HEK293 (cell line): ENCODE measurements around the gene GNB5.
A peak's percentile ranks its signal among the peaks of the same experiment; 100 is the strongest.

Experiments used
- CTCF ChIA-PET: fragments of 350-600 bp; formaldehyde crosslinking; extraction: SDS; loops from one replicate; lab custom pipeline; 2021; ENCODE audit warnings: antibody characterized with exemption; lab: Yijun Ruan, JAX
- POLR2A ChIA-PET: fragments of 300-600 bp; formaldehyde crosslinking; extraction: SDS; loops from one replicate; lab custom pipeline; 2020; ENCODE audit warnings: antibody characterized with exemption, inconsistent platforms; lab: Yijun Ruan, JAX
- H3K27ac ChIP-seq: fragments of 200-500 bp; sonication (Bioruptor generic); 2 replicates; pipeline ENCODE4 v1.5.1; 2014; ENCODE audit warnings: low read depth, low read length, control low read depth, inconsistent platforms; ENCODE audit errors: extremely low read depth
- H3K36me3 ChIP-seq, 2 experiments: fragments of 200-500 bp in 1 of 2; sonication (Bioruptor generic) in 1 of 2; 1 replicate in 1 of 2; 2 replicates in 1 of 2; pipeline ENCODE4 v1.5.1; 2014 to 2017; ENCODE audit warnings: inconsistent platforms in 2 of 2, low read length in 2 of 2; ENCODE audit not compliant: control insufficient read depth in 2 of 2, insufficient read depth in 1 of 2
- H3K4me1 ChIP-seq: fragments of 200-500 bp; sonication (Bioruptor generic); 2 replicates; pipeline ENCODE4 v1.5.1; 2014; ENCODE audit warnings: mild to moderate bottlenecking, low read length, inconsistent platforms; ENCODE audit not compliant: control insufficient read depth, insufficient read depth
- H3K4me3 ChIP-seq: 2 replicates; pipeline ENCODE4 v1.5.1; 2011; ENCODE audit warnings: low read depth, mild to moderate bottlenecking, control low read depth, low read length, moderate library complexity
- H3K9me3 ChIP-seq: fragments of 200-500 bp; sonication (Bioruptor generic); 2 replicates; pipeline ENCODE4 v1.5.1; 2014; ENCODE audit warnings: low read depth, low read length, inconsistent platforms; ENCODE audit not compliant: control insufficient read depth, insufficient read depth
- BCL11B ChIP-seq: fragments of 450-650 bp; formaldehyde crosslinking; IDR thresholded peaks from 2 replicates; pipeline ENCODE4 v1.5.1; 2016; ENCODE audit warnings: low read depth, missing biosample characterization, missing genetic modification characterization
- BCL6B ChIP-seq: fragments of 450-650 bp; formaldehyde crosslinking; IDR thresholded peaks from 2 replicates; pipeline ENCODE4 v1.5.1; 2017; ENCODE audit warnings: missing biosample characterization, missing genetic modification characterization
- FEZF1 ChIP-seq: fragments of 450-650 bp; formaldehyde crosslinking; IDR thresholded peaks from 2 replicates; pipeline ENCODE4 v1.5.1; 2016; ENCODE audit warnings: missing biosample characterization, missing genetic modification characterization
- GFI1B ChIP-seq: fragments of 450-650 bp; formaldehyde crosslinking; IDR thresholded peaks from 2 replicates; pipeline ENCODE4 v1.5.1; 2016; ENCODE audit warnings: missing biosample characterization, missing genetic modification characterization
- HIC1 ChIP-seq: fragments of 450-650 bp; formaldehyde crosslinking; IDR thresholded peaks from 2 replicates; pipeline ENCODE4 v1.5.1; 2016; ENCODE audit warnings: missing biosample characterization, missing genetic modification characterization
- PRDM6 ChIP-seq: fragments of 450-650 bp; formaldehyde crosslinking; IDR thresholded peaks from 2 replicates; pipeline ENCODE4 v1.5.1; 2017; ENCODE audit warnings: missing biosample characterization, missing genetic modification characterization
- ZBTB10 ChIP-seq: fragments of 450-650 bp; formaldehyde crosslinking; IDR thresholded peaks from 2 replicates; pipeline ENCODE4 v1.5.1; 2016; ENCODE audit warnings: missing biosample characterization, missing genetic modification characterization
- ZIC2 ChIP-seq: fragments of 450-650 bp; formaldehyde crosslinking; IDR thresholded peaks from 2 replicates; pipeline ENCODE4 v1.5.1; 2016; ENCODE audit warnings: missing biosample characterization, missing genetic modification characterization
- ZNF121 ChIP-seq: fragments of 450-650 bp; formaldehyde crosslinking; IDR thresholded peaks from 2 replicates; pipeline ENCODE4 v1.5.1; 2016; ENCODE audit warnings: missing biosample characterization, missing genetic modification characterization
- ZNF184 ChIP-seq: fragments of 450-650 bp; IDR thresholded peaks from 2 replicates; pipeline ENCODE4 v1.5.1; 2018; ENCODE audit warnings: missing biosample characterization, mild to moderate bottlenecking, missing genetic modification characterization
- ZNF280C ChIP-seq: fragments of 450-650 bp; formaldehyde crosslinking; IDR thresholded peaks from 2 replicates; pipeline ENCODE4 v1.5.1; 2016; ENCODE audit warnings: missing biosample characterization, missing genetic modification characterization
- ZNF280D ChIP-seq: fragments of 450-650 bp; formaldehyde crosslinking; IDR thresholded peaks from 2 replicates; pipeline ENCODE4 v1.5.1; 2016; ENCODE audit warnings: missing biosample characterization, missing genetic modification characterization
- ZNF580 ChIP-seq: fragments of 450-650 bp; formaldehyde crosslinking; IDR thresholded peaks from 2 replicates; pipeline ENCODE4 v1.5.1; 2016; ENCODE audit warnings: missing biosample characterization, missing genetic modification characterization
- ZNF654 ChIP-seq: fragments of 450-650 bp; formaldehyde crosslinking; IDR thresholded peaks from 2 replicates; pipeline ENCODE4 v1.5.1; 2016; ENCODE audit warnings: low read depth, missing biosample characterization, missing genetic modification characterization
- ZNF777 ChIP-seq: fragments of 450-650 bp; formaldehyde crosslinking; IDR thresholded peaks from 2 replicates; pipeline ENCODE4 v1.5.1; 2017; ENCODE audit warnings: missing biosample characterization, missing genetic modification characterization, borderline replicate concordance
- ZNF843 ChIP-seq: fragments of 450-650 bp; formaldehyde crosslinking; IDR thresholded peaks from 2 replicates; pipeline ENCODE4 v1.5.1; 2016; ENCODE audit warnings: missing biosample characterization, missing genetic modification characterization

The GNB5 gene

GRCh38 chr15:52067545-52067926 is 123.7 kb downstream of the GNB5 start:
- Histone ChIP-seq H3K4me1 (peaks cover 3% of the 10 kb centered on the region; the same call in 1 of the 2 replicates), H3K27ac (no peak overlapping the region), H3K36me3 (peaks cover 0 to 12% of the 10 kb centered on the region in 2 experiments; a peak in 2 of 3 replicates), H3K9me3 (no peaks in the 10 kb centered on the region), H3K4me3 (no peak overlapping the region)
- TF ChIP-seq ZNF121 (tag by site-specific recombination) = peak; percentile 64; the same call in 1 of the 2 replicates
- TF ChIP-seq ZNF580 (tag by site-specific recombination) = 0 out of 2 replicates have a peak, but pooled peaks have one; percentile 0
- no peak for TF ChIP-seq BCL6B (tag by site-specific recombination)
- ChIA-PET POLR2A (no interaction called here), CTCF (interaction anchor here (0.7 to 3.7 kb wide), 2 partner anchors 9 to 11 kb away, joined by 3 to 22 read pairs; no protein-coding TSS in a partner anchor)

- ChIA-PET POLR2A (interaction anchor here (0.6 kb wide), 1 partner anchor 37 kb away, joined by 3 read pairs; no protein-coding TSS in a partner anchor), CTCF (interaction anchor here (3.7 kb wide), 1 partner anchor 12 kb away, joined by 22 read pairs; no protein-coding TSS in a partner anchor)
- peaks cover 3% of the 10 kb centered on the region; the same call in 1 of the 2 replicates for H3K4me1 ChIP-seq
- H3K9me3 ChIP-seq = no peaks in the 10 kb centered on the region
- no peak overlapping the region for H3K4me3 ChIP-seq
- peaks cover 1 to 12% of the 10 kb centered on the region in 2 experiments; a peak in 2 of 3 replicates for H3K36me3 ChIP-seq
- H3K27ac ChIP-seq = no peak overlapping the region
- TF ChIP-seq GFI1B (tag by site-specific recombination) (peak; percentile 26; the same call in 1 of the 2 replicates), ZIC2 (tag by site-specific recombination) (no peak), ZNF580 (tag by site-specific recombination) (peak; percentile 85), ZNF843 (tag by site-specific recombination) (peak; percentile 82; the same call in 1 of the 2 replicates), PRDM6 (tag by site-specific recombination) (peak; percentile 83), ZNF184 (tag by site-specific recombination) (no peak), ZNF777 (tag by site-specific recombination) (no peak), FEZF1 (tag by site-specific recombination) (peak; percentile 87), BCL11B (0 out of 2 replicates have a peak, but pooled peaks have one; percentile 53), ZBTB10 (tag by site-specific recombination) (no peak), ZNF280D (tag by site-specific recombination) (no peak), ZNF654 (tag by site-specific recombination) (no peak), ZNF280C (tag by site-specific recombination) (no peak), HIC1 (tag by site-specific recombination) (no peak)
Observed at GRCh38 chr15:52066842-52067544, 124.2 kb downstream of the GNB5 start.
